ENCODE data around the gene ITGB1.

ITGB1 gene

DNA sequence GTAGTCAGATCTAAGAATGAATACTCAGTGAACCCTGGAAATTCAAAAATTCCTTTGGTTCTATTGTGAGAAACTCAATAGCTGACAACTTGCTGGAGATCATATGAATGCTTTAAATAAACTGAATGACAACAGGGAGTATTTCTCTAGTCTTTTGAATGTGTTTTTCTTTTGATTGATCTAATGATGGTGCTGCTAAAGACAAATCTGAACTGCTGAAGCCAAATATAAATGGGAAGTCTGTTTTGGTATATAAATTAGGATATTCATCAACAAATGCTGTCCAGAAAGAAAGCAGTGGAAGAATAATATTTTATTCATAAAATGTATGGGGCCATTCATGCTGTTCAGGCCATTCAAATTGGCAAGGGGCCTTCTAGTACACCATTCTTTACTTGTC, 79.4 kb downstream of the ITGB1 start:
- no peak for DNase-seq

DNA sequence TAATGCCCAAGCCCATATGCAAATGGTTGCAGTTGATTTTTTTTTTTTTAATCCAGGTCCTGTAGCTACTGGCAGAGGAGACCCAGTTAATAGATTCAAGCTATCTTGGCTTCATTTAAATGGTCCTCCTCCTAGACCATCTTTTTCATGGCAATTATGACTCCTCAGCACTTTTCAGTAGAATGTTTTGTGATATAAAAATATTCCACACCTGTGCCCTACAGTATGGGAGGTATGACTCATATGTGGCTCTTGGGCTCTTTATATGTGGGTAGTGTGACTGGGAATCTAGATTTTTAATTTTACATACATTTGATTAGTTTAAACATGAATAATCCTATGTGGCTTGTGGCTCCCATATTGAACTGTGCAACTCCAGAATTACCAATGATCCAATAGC, 80.1 kb downstream of the ITGB1 start:
- DNase-seq = no peak

DNA sequence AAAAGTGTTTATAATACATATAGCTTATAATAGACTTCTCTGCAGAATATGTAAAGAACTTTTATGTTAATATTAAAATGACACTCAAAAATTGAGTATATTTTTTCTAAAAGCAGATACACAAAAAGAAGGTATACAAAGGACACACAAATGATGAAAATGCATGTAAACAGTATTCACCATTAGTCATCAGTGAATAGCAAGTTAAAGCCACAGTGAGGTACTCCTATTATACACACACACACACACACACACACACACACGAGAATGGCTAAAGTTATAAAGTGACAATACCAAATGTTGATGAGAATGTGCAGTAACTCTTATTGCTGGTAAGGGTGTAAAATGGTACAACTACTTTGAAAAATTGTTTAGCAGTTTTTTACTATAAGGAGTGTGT, 92.9 kb downstream of the ITGB1 start:
- no peak for DNase-seq

DNA sequence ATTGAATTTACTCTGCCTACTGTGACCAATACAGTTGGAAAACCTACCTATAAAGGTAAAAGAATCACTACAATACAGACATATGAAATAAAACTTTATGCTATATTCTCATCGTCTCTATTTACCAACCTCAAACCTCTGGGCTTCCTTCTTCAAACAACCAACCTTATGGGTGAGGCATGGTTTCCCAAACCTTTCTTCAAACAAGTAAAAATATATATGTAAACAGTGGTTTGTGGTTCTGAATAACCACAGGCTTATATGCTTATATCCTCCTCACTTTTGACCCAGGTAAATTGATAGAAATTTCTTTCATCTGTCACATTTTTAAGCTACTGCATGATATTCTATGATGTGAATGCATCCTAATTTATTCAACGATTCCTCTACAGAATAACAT, 103.6 kb downstream of the ITGB1 start:
- DNase-seq = no peak

DNA sequence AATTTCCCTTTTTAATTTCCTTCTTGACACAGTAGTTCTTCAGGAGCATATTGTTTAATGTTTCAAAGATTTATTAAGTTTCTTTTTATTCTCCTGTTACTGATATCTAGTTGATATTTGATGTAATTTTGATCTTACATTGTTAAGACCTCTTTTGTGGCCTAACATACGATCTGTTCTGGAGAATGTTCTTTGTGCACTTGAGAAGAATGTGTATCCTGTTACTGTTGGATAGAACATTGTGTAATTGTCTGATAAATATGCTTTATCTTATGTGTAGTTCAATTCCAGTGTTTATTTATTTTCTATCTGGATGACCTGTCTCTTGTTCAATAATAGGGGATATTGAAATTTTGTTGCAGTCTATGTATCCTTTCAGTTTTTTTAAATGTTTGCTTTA, 106.7 kb downstream of the ITGB1 start:
- no peak for DNase-seq
